NCI-H748 (cell line): ENCODE data around the gene DNAJC5.

Experiments used
- DNase-seq: peaks from one replicate; lab custom pipeline; 2025; ENCODE audit not compliant: unreplicated experiment; lab: John Stamatoyannopoulos, UW

DNAJC5 gene

DNA sequence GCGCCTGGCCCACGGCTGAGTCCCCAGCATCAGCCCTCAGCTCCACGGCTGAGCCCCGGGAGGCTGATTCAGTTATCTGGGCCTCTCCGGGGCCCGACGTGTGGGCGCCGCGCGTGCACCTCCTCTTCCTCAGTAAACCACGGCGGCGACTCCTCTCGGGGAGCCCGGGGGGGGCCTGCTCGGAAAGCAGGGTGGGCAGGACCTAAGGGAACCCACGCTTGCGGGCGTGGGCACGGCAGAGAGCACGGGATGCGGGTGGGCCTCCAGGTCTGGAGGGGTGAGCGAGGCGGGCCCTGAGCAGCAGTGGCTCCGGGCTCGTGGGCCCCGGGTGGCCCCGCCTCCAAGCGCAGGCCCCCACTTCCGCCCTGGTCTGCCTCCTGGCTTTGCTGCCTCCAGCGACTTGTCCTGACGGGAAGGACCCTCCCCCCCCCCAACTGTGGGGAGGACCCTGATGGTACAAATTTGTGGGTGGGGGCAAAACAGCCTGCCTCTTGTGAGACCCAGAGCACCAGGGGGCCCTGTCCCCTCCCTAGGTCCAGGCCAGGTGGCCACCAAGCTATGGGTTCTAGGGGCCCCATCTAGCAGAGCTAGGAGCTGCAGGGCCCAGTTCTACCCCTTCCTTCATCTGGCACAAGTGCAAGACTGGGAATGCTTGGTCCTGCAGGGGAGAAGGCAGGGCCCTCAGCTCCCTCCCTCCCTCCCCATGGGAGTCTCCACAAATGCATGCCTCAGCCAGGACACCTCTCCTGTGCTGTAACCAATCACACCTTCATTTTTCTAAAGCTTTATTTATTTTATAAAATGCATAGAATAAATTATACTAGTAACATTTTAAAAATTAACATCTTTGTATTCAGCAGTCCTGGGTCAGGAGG, 44.4 kb downstream of the DNAJC5 start:
- DNase-seq: no peak

DNA sequence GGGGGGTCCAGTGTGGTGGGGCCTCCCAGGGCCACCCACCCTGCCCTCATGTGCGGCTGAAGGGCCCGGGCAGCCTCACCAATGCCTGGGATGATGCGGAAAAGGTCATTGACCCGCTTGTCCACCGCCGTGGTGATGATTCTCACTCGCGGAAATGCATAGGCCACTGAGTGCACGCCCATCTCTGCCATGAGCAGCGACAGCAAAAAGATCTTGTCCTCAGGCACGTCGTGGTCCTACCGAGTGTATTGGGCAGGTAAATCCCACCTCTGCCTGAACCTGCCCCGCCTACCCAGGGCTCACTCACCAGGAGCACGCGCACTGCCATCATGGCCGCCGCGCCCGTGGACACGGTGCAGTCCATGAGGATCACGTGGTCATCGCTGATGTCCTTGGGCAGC, 45.1 kb downstream of the DNAJC5 start:
- no peak for DNase-seq

DNA sequence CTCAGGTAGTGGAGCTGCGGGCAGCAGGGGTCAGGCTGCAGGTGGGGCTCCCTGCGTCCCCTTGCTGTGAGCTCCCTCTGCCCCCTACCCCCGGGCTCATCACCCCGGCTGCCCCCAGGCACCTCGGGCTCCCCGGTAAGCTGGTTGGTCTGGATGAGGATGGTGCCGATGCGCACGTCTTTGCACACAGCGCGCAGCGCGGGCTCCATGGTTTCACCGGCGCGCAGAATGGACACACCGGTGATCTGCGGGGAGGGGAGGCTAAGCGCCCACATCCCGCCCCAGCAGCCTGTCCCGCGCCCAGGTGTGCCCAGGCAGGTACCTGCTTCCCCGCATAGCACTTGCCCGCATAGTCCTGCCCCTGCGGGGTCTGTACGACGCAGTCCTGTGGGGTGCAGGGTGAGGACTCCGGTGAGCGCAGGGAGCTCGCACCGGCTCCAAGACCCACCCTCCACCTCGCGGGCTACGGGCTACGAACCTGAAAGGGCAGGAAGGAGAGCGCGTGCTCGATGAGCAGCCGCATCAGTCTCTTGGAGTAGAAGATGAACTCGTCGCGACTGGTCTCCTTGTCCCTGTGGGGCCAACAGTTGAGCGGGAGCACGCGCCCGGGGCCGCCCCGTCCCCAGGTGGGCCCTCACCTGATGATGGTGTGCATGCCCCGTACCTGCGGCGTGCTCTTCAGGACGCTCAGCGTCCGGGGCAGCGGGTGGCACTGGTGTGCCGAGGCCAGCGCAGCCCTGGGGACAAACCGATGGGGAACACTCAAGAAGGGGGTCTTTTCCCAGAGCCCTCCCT, 45.7 kb downstream of the DNAJC5 start:
- no peak for DNase-seq

DNA sequence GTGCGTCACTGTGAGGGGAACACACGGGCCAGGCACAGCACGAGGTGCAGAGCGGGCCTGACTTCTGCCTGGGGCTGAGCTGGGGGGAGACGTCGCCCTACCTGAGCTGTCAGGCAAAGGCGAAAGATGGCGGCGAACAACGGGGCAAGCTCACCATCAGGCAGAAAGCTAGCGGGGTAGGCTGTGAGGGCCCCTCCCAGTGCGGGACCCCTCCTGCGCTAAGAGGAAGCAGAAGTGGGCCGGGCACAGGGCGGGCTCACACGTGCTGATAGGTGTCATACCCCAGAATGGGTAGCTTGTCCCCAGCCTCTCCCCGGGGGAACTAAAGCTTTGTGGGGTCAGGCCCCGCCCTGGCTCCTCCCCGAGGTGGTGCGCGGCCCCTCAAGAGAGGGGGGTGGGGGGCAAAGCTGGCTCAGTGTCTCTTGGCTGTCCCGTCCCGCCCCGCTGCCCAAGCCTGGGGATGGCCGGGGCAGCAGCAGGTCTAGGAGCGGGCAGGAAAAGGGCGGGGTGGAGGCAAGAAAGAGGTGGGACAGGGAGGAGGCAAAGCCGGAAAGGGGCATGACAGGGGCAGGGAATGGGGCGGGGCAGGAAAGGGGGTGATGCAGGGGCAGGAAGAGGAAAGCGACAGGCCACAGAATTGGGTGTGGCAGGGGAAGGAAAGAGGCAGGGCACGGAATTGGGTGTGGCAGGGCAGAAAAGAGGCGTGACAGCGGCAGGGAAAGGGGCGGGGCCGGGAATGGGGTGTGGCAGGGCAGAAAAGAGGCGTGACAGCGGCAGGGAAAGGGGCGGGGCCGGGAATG, 46.6 kb downstream of the DNAJC5 start:
- DNase-seq: no peak

DNA sequence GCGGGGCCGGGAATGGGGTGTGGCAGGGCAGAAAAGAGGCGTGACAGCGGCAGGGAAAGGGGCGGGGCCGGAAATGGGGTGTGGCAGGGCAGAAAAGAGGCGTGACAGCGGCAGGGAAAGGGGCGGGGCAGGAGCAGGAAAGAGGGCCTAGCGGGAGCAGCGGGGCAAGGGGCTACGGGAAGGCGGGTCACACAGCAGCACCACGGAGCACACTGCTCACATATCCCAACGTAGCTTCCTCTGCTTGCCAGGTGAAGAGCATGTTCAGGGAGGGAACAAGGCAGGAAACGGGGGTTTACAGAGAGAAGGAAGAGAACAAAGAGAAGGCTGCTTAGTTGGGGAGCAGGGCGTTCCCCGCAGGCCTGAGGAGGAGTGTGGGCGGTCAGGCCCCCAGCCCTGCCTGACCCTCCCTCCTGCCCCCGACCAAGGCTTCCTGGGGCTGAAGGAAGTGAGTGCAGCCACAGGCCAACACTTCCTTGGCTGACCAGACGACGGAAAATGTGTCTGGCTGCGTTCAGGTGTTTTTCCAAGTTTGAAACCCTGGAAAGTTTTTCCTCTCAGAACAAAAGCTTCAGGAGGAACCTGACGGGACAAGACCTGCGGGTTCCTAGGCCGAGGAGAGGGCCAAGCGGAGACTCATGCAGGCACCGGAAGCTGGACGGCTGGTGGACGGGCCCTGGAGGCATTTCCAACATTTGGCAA, 47.5 kb downstream of the DNAJC5 start:
- peak; percentile 37 for DNase-seq

DNA sequence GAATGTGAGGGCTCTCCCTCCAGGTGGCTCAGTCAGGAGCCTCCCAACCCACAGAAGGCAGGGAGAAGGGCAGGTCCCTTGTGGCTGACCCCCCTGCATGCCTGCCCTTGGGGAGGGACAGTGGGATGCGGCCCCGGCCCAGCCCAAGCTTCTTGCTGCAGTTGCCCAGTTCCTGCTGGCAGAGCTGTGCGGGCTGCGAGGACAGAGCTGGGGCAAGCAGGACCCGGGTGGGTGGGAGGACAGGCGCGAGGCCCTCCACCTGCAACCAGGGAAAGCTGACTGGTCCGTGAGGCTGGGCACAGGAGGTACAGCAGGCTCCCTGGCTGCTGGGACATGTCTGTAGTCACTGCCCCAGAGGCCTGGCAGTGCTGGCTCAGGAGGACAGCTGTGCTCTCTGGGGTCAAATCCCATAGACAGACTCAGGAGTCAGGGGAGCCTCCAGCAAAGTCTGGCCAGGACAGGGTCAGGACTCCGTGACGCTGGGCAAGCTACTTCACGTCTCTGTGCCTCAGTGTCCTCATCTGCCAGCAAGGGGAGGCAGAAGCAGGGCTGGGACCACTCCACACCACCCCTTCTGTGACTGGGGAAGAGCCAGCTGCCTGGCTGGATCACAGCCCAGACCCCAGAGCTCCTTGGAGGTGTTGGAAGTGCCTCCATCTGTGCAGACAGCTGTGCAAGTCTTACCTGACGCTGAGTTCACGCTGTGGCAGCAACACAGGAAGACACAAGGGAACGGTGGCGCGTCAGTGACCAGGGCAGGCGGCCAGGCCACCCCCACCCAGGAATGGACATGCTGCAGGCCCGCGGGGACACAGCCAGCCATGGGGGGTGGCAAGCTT, 48.3 kb downstream of the DNAJC5 start:
- DNase-seq: no peak

DNA sequence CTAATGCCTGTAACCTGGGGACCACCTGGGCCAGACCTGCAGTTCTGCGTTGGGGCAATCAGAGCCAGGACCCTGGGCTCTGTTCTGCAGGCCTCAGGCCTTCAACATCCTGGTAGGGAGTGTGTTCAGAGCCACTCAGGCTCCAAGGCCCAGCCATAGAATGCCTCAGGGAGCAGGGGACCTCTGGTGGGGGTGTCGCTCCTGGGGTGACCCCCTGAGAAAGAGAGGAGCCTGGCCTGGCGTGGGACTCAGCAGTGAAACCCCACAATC, 48.8 kb downstream of the DNAJC5 start:
- no peak for DNase-seq

DNA sequence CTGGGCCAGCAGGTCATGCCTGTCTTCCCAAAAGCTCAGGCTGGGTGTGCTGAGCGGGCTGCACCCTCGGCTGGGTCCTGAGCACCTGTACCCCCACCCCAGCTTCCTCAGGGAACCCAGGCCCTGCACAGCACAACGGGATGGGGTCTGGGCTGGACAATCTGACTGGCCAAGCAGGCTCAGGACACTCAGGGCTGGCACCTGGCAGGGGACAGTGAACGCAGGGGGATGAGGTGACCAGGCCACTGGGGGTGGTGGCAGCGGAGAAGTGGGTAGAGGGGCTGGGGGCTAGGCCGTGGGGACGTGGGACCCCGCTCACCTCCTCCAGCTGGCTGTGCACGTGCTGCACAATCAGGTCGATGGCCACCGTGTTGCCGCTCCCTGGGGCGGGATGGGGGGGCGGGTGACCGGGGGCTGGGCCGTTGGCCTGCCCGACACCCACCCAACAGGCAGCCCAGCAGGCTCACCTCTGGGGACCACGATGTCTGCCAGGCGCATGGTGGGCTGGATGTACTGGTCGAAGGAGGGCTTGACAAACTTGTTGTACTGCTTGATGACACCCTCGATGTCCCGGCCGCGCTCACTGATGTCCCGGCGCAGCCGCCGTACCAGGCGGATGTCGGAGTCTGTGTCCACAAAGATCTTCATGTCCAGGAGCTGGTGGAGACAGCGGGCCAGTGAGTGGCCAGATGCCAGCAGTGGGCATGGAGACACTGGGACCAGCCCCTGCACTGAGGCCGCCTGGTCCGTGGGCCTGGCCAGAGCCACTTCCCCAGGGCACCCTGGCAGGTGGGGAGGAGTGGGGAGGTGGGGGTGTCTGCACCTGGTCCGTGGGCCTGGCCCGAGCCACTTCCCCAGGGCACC, 49.4 kb downstream of the DNAJC5 start:
- DNase-seq: no peak

DNA sequence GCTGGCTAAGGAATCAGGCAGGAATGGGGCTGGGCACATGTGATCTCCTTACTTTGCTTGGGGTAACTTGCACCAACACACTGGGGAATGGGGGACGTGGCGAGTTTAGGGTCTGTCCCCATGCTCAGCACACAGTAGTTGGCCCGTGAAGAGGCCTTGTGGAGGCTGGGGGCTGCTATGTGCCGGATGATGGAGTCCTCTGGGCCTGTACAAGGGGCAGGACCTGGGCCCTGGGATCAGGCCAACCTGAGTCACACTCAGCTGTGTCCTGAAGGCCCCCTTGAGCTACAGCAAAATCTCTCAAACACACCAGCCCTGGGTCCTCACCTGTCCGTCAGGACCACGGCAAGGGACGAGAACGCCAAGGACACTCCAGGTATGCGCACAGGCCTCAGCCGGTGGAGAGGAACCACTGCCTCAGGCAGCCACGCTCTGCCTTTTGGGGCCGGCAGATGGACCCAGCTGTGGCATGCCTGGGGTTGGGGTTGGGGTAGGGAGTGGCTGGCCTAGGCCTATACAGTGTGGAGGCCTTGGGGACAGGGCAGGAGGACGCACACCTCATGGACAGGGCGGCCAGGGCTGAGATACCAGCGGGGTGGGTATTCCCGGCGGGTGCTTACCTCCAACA, 50.2 kb downstream of the DNAJC5 start:
- no peak for DNase-seq

DNA sequence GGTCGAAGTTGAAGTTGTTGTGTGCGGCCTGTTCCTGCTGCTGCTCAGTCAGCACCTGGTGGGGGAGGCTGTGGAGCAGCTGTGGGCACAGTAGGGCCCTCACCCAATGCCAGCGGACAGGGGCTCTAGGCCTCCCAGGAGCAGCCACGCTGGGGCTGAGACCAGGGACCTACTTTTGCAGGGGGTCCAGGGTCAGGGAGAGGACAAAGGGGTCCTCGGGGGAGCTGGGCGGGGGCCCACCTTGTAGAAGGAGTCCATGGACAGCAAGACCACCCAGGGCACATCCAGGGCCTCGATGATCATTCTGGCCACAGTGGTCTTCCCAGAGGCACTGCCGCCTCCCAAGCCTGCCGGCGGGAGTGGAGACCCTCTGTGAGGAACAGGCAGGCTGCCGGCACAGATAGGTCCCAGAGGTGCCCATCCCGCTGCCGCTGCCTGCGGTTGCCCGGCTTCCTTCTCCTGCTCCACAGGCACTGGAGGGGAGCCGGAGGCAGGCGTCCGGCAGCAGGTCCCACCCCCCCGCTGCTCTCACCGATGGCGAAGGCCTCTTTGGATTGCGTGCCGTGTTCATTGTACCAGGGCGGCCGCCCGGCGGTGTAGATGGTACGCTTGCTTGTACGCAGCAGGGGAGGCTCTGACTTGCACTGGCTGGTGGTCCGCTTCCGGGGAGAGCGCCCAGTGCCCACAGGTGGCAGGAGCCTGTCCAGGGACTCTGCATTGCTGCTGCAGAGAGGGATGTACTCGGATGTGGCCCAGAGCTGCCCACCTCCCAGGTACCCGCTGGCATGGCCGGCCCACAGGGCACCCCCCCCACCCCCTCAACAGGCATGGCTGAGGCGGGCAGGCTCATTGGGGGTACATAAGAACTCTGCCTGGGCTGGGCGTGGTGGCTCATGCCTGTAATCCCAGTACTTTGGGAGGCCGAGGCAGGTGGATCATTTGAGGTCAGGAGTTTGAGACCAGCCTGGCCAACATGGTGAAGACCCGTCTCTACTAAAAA, 51.3 kb downstream of the DNAJC5 start:
- no peak for DNase-seq

DNA sequence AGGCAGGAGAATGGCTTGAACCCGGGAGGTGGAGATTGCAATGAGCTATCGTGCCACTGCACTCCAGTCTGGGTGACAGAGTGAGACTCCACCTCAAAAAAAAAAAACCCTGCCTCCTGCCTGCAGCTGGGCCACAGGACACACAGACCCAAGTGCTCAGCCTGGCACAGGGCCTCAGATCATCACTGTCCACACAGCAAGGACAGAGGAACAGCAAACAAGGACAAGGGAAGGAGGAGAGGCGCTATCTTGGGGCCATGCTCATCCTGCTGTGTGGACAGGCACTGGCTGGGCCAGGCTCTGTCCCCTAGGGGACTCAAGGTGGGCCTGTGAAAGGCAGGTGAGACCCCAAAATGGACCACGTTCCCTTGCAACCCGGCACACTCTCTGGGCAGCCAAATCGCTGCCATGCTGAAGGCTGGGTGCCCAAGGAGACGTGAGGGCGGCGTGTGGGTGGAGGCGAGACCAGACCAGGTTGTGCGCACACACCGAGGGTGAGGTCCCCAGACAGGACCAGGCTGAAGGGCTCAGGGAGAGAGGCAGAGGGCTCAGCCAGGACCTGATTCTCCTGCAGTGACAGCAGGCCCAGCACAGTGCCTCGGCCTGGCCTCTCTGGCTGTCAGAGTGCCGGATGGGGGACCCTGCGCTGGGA, 52.2 kb downstream of the DNAJC5 start:
- DNase-seq: no peak

DNA sequence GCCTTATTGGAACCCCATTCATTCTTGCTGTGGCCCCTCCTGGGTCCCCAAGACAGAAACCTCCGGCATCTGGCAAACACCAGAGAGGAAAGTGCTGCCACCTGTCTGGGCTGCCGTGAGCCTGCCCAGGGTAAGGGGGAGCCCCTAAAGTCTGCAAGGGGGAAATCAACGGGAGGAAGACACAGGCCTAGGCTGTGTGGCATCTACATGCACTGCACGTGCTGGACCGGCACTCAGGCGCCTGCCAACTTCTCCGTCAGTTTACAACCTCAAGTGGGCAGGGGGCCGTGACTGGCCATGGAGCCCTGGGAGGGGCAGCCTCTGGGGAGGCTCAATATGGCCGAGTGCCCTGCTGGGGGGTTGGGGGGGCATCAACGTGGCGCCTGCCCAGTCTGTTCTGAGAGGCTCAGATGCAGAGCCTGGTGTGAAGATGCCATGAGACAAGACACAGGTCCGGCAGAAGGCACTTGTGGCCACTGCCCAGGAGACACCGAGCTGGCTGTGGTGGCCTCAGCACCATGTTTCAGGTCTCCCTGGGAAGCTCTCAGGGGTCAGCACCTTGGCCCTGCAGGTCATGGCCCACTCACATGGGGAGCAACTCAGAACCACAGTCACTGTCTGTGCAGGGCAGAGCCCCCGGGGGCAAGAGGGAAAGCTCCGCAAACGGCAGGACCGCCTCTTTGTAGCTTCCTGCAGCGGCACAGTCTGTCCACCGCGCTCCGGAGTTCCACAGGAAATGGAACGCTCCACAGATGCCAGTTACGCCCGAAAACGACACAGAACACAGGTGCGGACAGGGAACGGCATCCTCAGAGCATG, 52.9 kb downstream of the DNAJC5 start:
- no peak for DNase-seq

DNA sequence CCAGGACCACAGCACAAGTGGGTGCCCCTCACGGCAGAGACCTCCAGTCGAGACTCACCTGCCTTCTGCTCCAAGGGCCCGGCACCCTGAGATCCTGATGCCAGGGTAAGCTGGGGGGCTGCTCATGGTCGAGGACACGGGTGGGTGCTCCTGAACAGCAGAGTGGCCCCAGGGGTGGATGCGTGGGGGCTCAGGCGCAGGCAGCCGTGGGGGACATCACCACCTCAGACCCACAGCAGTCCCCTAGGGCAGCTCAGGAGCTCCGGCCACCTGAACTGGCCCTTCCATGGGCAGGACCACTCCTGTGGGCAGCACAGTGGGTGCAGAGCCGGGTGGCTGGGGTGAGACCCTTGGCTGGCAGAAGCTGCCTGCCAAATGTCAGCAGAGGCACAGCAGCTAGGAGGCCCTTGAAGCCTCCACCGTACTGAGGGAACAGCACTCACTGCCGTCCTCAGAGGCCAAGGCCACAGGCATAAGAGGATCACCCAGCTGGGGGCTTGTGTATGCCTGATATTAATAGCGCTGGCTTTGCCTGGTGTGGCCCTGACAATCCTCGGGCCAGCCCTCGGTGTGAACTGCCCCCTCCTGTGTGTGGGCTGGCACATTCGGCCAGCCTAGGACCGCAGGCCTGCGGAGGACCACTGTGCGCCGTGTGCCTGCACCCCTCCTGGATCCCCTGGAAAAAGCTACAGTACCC, 55.9 kb downstream of the DNAJC5 start:
- DNase-seq: no peak

DNA sequence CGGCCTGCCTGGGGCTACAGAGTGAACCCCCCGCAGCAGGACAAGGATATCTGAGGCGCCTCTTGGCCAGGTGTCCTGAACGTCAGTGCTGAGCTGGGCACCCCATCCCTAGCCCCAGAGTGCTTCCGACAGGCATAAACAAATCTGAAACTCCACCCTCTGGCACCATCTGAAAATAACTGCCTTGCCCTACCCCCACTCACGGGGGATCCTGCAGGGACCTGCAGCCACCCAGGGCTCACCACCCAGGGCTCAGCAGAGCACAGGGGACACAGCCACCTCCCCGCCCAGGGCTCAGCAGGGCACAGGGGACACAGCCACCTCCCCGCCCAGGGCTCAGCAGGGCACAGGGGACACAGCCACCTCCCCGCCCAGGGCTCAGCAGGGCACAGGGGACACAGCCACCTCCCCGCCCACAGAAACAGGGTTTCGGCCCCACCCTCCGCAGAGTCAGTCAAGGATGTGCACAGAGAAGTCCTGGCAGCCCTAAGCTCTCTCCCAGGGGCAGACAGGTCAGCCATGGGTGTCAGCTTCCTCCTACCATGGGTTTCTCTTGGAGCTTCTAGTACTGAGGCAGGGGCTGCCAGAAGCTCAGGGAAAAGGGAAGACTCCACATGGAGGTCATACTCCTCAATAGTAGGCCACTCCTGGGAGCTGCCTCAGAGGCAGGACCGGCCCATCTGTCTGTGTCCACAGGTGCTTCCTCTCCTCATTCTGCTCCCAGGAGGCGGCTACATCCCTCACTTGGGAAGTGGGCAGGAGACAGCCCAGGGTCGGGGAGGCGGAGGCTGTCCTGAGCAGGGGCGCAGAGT, 56.7 kb downstream of the DNAJC5 start:
- DNase-seq: no peak

DNA sequence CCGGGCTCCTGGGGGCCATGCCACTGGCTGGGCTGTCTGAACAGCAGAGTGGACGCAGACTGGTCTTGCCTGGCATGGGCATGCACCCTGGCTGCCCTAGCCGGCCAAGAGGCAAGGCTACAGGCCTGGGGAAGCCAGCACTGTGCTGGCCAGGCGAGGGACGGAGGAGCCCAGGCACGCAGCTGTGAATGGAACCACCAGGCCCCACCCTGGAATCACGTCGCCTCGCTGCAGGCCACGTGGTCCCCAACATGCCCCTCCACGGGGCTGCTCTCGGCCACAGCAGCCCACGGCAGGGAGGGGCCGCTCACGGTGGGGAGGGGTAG, 57.2 kb downstream of the DNAJC5 start:
- DNase-seq: no peak
